ENCODE results near the gene MRPS30. TPM values are rescaled to one million over a fixed set of nuclear protein-coding genes. Genes with fewer than 3 reads are reported as not detected.
"Not testable (repeated sequence)": the region's sequence is repeated elsewhere in the genome, so short reads cannot be mapped to it uniquely, and the experiment has no call there.

MRPS30 gene
- total RNA-seq, 1 donor from 2014 or later: 71.9 TPM

DNA sequence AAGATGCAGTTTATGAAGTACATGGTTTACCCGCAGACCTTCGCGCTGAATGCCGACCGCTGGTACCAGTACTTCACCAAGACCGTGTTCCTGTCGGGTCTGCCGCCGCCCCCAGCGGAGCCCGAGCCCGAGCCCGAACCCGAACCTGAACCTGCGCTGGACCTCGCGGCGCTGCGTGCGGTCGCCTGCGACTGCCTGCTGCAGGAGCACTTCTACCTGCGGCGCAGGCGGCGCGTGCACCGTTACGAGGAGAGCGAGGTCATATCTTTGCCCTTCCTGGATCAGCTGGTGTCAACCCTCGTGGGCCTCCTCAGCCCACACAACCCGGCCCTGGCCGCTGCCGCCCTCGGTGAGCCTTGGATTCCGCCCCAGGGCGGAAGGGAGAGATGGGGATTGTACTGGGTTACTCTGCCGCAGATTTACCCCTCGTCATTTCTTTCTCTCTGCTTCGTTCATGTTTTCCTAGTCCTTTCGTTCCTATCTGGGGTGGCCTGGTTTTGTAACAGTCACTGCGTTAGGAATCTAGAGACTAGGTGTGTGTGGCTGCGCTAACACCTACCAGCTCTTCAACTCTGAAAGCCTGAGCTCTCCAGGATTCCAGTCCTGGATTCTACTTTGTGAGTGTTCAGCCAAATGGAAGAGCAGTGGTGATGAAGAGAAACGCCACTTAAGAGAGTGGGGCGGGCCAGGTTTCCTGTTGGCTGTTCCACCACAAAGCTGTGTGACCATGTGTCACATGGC lies 638 bp downstream of the MRPS30 start:
- intact Hi-C loops (cut with DNase I): no loop called here
- DNase-seq (ENCODE audit: missing footprints) (peak; percentile 74), ATAC-seq (peak; percentile 37)

DNA sequence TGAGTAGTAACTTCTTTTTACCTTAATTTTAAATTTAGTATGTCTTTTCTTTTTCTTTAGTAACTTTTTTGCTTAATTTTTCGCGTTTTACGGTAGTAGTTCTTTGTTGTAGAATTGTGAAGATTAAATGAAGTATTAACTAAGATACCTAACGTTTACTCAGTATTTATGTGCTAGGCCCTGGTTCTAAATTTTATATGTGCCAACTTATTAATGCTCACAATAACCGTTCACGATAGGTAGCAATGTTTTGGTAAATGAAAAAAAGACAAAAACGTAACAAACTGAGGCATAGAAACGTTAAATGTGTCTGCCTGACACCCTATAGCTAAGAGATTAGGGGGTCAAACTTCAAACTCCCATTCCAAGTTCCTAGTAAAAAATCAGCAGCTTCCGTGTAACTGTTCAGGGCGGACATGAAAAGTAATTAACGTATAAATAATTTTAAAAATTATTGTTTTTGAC lies 1.2 kb downstream of the MRPS30 start:
- no peak for DNase-seq (ENCODE audit: missing footprints)
- no peak for ATAC-seq
- intact Hi-C loops (cut with DNase I): no loop called here

DNA sequence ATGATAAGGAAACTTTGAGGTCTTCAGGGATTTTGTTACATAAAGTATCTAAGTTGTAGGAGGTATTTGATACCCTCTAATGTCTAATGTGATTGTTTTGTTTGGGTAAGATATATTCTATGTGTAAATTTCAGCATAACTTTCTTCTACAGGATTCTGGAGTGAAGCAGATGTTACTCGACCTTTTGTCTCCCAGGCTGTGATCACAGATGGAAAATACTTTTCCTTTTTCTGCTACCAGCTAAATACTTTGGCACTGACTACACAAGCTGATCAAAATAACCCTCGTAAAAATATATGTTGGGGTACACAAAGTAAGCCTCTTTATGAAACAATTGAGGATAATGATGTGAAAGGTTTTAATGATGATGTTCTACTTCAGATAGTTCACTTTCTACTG lies 6.0 kb downstream of the MRPS30 start:
- ATAC-seq: no peak
- no peak for DNase-seq (ENCODE audit: missing footprints)
- intact Hi-C loops (cut with DNase I): no loop called here

DNA sequence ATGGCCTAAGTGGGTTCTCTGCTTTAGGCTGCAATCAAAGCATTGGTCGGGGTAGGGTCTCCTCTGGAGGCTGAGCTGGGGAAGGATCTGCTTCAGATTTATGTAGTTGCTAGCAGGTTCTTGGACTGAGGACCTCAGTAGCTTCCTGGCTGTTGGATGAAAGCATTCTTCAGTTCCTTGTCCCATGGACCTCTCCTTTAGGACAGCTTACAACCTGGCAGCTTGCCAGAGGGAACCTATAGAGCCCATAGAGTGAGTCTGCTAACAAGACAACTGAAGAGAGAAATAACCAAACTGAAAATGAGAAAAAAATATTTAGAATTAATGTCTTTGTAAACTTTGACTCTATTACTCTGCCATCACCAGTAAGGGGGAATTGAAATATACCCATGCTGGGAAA lies 12.4 kb downstream of the MRPS30 start:
- no peak for ATAC-seq
- intact Hi-C loops (cut with DNase I): no loop called here
- no peak for DNase-seq (ENCODE audit: missing footprints)

DNA sequence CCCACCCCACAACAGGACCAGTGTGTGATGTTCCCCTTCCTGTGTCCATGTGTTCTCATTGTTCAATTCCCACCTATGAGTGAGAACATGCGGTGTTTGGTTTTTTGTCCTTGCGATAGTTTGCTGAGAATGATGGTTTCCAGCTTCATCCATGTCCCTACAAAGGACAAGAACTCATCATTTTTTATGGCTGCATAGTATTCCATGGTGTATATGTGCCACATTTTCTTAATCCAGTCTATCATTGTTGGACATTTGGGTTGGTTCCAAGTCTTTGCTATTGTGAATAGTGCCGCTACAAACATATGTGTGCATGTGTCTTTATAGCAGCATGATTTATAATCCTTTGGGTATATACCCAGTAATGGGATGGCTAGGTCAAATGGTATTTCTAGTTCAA lies 15.9 kb downstream of the MRPS30 start:
- DNase-seq (ENCODE audit: missing footprints); ATAC-seq; intact Hi-C loops (cut with DNase I): not testable (repeated sequence)

- no peak for ATAC-seq
- intact Hi-C loops (cut with DNase I): no loop called here
Measured at GRCh38 chr5:44827681-44828080, 18.9 kb downstream of the MRPS30 start.

DNA sequence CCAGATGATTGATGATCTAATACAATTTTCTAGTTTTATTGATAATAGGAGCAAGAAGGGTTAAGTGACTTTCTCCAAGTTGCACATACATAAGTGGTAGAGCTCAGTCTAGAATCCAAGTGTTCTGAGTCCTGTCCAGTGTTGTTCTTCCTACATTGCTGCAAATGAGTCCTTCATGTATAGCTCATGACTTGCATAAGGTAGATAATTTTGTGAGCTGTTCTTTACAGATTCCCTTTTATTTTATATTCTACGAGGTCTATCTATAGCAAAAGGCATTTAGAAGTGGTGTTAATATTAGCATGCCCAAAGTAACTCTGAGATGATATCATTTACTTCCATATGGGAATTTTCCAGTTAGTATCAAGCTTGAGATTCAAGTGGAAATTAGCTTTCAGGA lies 20.0 kb downstream of the MRPS30 start:
- no peak for ATAC-seq
- intact Hi-C loops (cut with DNase I): no loop called here
- no peak for DNase-seq (ENCODE audit: missing footprints)

More at GRCh38 chr5:44827681-44828080, 18.9 kb downstream of the MRPS30 start:
- no peak for DNase-seq (ENCODE audit: missing footprints)

- intact Hi-C loops (cut with DNase I): no loop called here
- ATAC-seq: no peak
Measured at GRCh38 chr5:44830951-44831350, 22.2 kb downstream of the MRPS30 start.

GRCh38 chr5:44833249-44833648 lies 24.5 kb downstream of the MRPS30 start:
- intact Hi-C loops (cut with DNase I): no loop called here
- DNase-seq (ENCODE audit: missing footprints) (no peak), ATAC-seq (no peak)

More at GRCh38 chr5:44830951-44831350, 22.2 kb downstream of the MRPS30 start:
- no peak for DNase-seq (ENCODE audit: missing footprints)

DNA sequence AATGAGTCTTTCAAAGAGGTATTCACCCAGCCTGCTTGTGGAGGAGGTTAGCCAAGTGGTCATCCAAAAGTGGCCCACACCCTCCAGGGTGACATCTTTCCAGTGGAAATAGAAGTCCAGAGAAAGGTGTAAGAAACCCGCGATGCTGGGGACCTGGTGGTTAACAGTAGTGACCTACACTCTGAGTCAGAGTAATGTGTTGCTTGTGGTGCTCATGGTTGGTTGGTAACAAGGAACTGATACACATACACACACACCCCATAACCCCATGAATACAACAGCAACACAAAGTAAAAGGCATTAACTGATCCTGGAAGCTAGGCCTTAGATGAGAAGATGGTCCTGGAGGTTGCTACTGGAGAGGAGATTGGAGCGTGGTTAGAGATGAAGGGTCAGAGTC lies 26.9 kb downstream of the MRPS30 start:
- no peak for DNase-seq (ENCODE audit: missing footprints)
- intact Hi-C loops (cut with DNase I): no loop called here
- no peak for ATAC-seq

GRCh38 chr5:44839018-44839681 lies 30.4 kb downstream of the MRPS30 start:
- intact Hi-C loops (cut with DNase I): no loop called here
- no peak for ATAC-seq
- no peak for DNase-seq (ENCODE audit: missing footprints)

GRCh38 chr5:44842496-44843282 lies 33.9 kb downstream of the MRPS30 start:
- intact Hi-C loops (cut with DNase I): no loop called here
- DNase-seq (ENCODE audit: missing footprints) (no peak), ATAC-seq (no peak)

DNA sequence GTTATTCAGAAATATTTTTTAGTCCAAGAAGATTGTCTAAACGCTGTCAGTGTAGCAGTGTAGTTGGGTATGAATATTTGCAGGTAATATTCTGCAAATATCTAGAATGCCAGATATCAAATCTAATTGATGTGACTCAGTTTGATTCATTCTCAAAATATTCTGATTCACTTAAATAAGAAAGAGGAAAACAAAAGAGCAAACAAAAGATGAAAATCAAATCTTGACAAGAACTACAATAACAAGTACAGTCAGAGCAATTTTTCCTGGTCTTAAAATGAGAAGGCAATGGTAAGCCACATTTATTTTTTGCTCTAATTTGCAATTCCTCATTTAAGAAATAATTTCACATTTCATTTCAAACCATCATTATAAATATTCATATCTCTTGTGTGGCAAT lies 36.0 kb downstream of the MRPS30 start:
- no peak for DNase-seq (ENCODE audit: missing footprints)
- intact Hi-C loops (cut with DNase I): no loop called here
- no peak for ATAC-seq

DNA sequence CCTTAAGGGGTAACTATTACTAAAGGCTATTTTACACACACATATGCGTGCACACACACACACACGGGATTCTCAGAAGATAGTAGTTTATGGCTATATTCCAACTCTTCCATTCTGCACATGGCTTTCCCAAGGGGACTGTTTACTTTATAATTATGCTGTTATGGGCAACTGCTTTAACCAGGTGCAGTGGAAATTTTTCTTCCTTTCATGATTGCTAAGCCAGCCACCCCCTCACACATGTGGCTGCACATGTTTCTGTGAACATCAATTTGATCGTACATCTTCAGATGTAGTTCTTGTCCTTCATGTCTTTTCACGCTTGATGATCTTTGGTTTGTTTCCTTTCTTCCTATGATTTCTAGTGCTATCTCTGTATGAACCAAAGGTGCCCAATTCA lies 37.0 kb downstream of the MRPS30 start:
- DNase-seq (ENCODE audit: missing footprints) (no peak), ATAC-seq (no peak)
- intact Hi-C loops (cut with DNase I): no loop called here

DNA sequence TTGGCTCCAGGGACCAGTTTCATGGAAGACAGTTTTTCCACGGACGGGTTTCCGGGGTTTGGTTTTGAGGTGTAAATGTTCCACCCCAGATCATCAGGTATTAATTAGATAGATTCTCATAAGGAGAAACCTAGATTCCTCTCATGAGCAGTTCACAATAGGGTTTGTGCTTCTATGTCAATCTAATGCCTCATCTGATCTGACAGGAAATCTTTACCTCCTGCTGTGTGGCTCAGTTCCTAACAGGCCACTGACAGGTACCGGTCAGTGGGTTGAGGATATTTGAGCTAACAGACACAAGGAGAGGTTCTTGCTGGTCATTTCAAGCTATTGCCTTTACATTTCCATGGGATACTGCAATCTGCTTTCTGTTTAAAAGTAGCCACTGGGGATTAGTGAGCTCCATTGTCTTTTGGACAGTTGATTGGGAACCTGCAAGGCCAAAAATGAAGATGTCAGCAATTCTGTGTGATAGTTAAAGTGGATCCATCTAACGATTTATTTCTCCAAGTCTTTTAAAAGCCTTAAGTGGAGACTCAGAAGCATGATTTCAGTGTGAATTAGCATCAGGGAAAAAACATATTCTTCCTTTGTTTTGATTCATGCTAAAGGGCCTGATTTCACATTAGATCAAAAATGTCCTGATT lies 38.6 kb downstream of the MRPS30 start:
- intact Hi-C loops (cut with DNase I): no loop called here
- no peak for ATAC-seq
- no peak for DNase-seq (ENCODE audit: missing footprints)

- no peak for DNase-seq (ENCODE audit: missing footprints)
- no peak for ATAC-seq
- intact Hi-C loops (cut with DNase I): no loop called here
Measured at GRCh38 chr5:44860267-44860666, 51.5 kb downstream of the MRPS30 start.

DNA sequence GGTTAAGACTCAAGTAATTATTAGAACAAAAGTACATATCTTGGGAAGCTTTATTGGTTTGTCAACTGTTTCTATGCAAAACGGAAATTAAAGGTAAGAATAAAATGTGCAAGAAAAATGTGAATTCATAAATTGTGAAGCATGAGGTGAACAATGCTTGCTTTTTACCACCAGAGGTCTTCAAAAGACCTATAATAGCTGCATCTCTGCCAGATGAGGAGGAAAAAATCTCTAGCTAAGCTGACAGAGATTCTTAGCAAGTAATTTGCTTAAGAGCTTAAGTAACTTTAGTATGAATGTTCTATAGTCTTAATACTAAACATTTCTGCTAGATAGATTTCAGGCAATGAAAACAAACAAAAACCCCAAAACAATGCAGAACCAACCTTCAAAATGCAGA lies 54.1 kb downstream of the MRPS30 start:
- intact Hi-C loops (cut with DNase I): no loop called here
- ATAC-seq (no peak), DNase-seq (ENCODE audit: missing footprints) (no peak)
